H1 (cell line): ENCODE data around the gene PRPF31. TPM values are rescaled to one million over a fixed set of nuclear protein-coding genes. Genes with fewer than 3 reads are reported as not detected.

Source experiments
- polyA plus RNA-seq, 7 experiments: library from polyadenylated mRNA; depleted of rRNA in 3 of 7; stranded (reverse) in 5 of 7; unstranded in 2 of 7; fragments of >200 nt in 5 of 7; fragments of 200-250 nt in 2 of 7; gene quantifications; 1 replicate in 5 of 7; 2 replicates in 1 of 7; 4 replicates in 1 of 7; pipeline versions ENCODE4 v1.2.1 to v1.2.3, GENCODE V29; 2011 to 2013; ENCODE audit warnings: missing spikeins in 2 of 7, mixed read lengths in 2 of 7
- total RNA-seq: library from RNA; stranded (reverse); fragmentation: NEBNext Ultra II Directional; extraction: Animal tissue kit (Norgen Biotek cat#: 25700); gene quantifications from 2 replicates; pipeline ENCODE4 v1.2.1, GENCODE V29; 2021

PRPF31 gene
- total and polyA plus RNA-seq, 2 of the 8 experiments (the other 6 are each of a cell fraction or from before 2014, with no cell fraction given): 51.1 to 97.4 TPM

Other genes starting within 250 kb of the PRPF31 start
- gene MYADM, start 247.9 kb upstream of the PRPF31 start, total RNA-seq: 70.1 and 70.5 TPM in 2 replicates
- 74.2 and 122 TPM in 2 replicates for gene MYADM, start 247.9 kb upstream of the PRPF31 start, polyA plus RNA-seq (2011; rRNA removed)
- gene PRKCG, start 233.6 kb upstream of the PRPF31 start, total RNA-seq: 10.6 and 12.4 TPM in 2 replicates
- gene PRKCG, start 233.6 kb upstream of the PRPF31 start, polyA plus RNA-seq (2011; rRNA removed): 6.1 and 14.0 TPM in 2 replicates
- 28.9 and 29.9 TPM in 2 replicates for gene CACNG7, start 206.5 kb upstream of the PRPF31 start, total RNA-seq
- gene CACNG7, start 206.5 kb upstream of the PRPF31 start, polyA plus RNA-seq (2011; rRNA removed): 69.8 and 127 TPM in 2 replicates
- 4.5 and 5.7 TPM in 2 replicates for gene CACNG8, start 152.8 kb upstream of the PRPF31 start, total RNA-seq
- gene CACNG8, start 152.8 kb upstream of the PRPF31 start, polyA plus RNA-seq (2011; rRNA removed): 0.41 and 0.93 TPM in 2 replicates
- gene CACNG6, start 124.1 kb upstream of the PRPF31 start, total RNA-seq: 1.2 and 1.4 TPM in 2 replicates
- 1.6 and 2.9 TPM in 2 replicates for gene CACNG6, start 124.1 kb upstream of the PRPF31 start, polyA plus RNA-seq (2011; rRNA removed)
- 0.65 TPM in 1 of 2 replicates, not detected in the other for gene VSTM1, start 51.9 kb upstream of the PRPF31 start, total RNA-seq
- 0.12 and 0.17 TPM in 2 replicates for gene VSTM1, start 51.9 kb upstream of the PRPF31 start, polyA plus RNA-seq (2011; rRNA removed)
- not detected in 2 replicates for gene TARM1, start 34.4 kb upstream of the PRPF31 start, total RNA-seq
- gene TARM1, start 34.4 kb upstream of the PRPF31 start, polyA plus RNA-seq (2011; rRNA removed): not detected in 2 replicates
- 0.90 and 1.1 TPM in 2 replicates for gene OSCAR, start 15.0 kb upstream of the PRPF31 start, total RNA-seq
- 1.1 and 2.2 TPM in 2 replicates for gene OSCAR, start 15.0 kb upstream of the PRPF31 start, polyA plus RNA-seq (2011; rRNA removed)
- 175 and 177 TPM in 2 replicates for gene NDUFA3, start 12.9 kb upstream of the PRPF31 start, total RNA-seq
- gene NDUFA3, start 12.9 kb upstream of the PRPF31 start, polyA plus RNA-seq (2011; rRNA removed): 208 and 294 TPM in 2 replicates
- 17.7 TPM in 2 replicates for gene TFPT, start 97 bp upstream of the PRPF31 start, total RNA-seq
- gene TFPT, start 97 bp upstream of the PRPF31 start, polyA plus RNA-seq (2011; rRNA removed): 10.4 and 17.3 TPM in 2 replicates
- gene CNOT3, start 22.0 kb downstream of the PRPF31 start, total RNA-seq: 82.9 and 86.4 TPM in 2 replicates
- 21.2 and 44.0 TPM in 2 replicates for gene CNOT3, start 22.0 kb downstream of the PRPF31 start, polyA plus RNA-seq (2011; rRNA removed)
- gene LENG1, start 44.0 kb downstream of the PRPF31 start, total RNA-seq: 4.4 and 4.6 TPM in 2 replicates
- gene LENG1, start 44.0 kb downstream of the PRPF31 start, polyA plus RNA-seq (2011; rRNA removed): 1.2 and 1.5 TPM in 2 replicates
- 5.5 and 6.8 TPM in 2 replicates for gene TMC4, start 57.4 kb downstream of the PRPF31 start, total RNA-seq
- 6.3 and 12.8 TPM in 2 replicates for gene TMC4, start 57.4 kb downstream of the PRPF31 start, polyA plus RNA-seq (2011; rRNA removed)
- 90.9 and 103 TPM in 2 replicates for gene MBOAT7, start 73.8 kb downstream of the PRPF31 start, total RNA-seq
- gene MBOAT7, start 73.8 kb downstream of the PRPF31 start, polyA plus RNA-seq (2011; rRNA removed): 85.5 and 147 TPM in 2 replicates
- gene TSEN34, start 75.6 kb downstream of the PRPF31 start, total RNA-seq: 22.5 and 24.2 TPM in 2 replicates
- gene TSEN34, start 75.6 kb downstream of the PRPF31 start, polyA plus RNA-seq (2011; rRNA removed): 52.3 and 55.4 TPM in 2 replicates
- 1,609 and 1,661 TPM in 2 replicates for gene RPS9, start 85.1 kb downstream of the PRPF31 start, total RNA-seq
- 4,172 and 4,900 TPM in 2 replicates for gene RPS9, start 85.1 kb downstream of the PRPF31 start, polyA plus RNA-seq (2011; rRNA removed)
- not detected in 2 replicates for gene LILRB3, start 107.3 kb downstream of the PRPF31 start, total RNA-seq
- gene LILRB3, start 107.3 kb downstream of the PRPF31 start, polyA plus RNA-seq (2011; rRNA removed): not detected in 2 replicates
- not detected in 2 replicates for gene LILRA6, start 127.0 kb downstream of the PRPF31 start, total RNA-seq
- gene LILRA6, start 127.0 kb downstream of the PRPF31 start, polyA plus RNA-seq (2011; rRNA removed): not detected in 2 replicates
- not detected in 2 replicates for gene LILRB5, start 141.5 kb downstream of the PRPF31 start, total RNA-seq
- 0.05 and 0.06 TPM in 2 replicates for gene LILRB5, start 141.5 kb downstream of the PRPF31 start, polyA plus RNA-seq (2011; rRNA removed)
- not detected in 2 replicates for gene LILRB2, start 165.4 kb downstream of the PRPF31 start, total RNA-seq
- not detected in 2 replicates for gene LILRB2, start 165.4 kb downstream of the PRPF31 start, polyA plus RNA-seq (2011; rRNA removed)
- not detected in 2 replicates for gene LILRA5, start 197.4 kb downstream of the PRPF31 start, total RNA-seq
- gene LILRA5, start 197.4 kb downstream of the PRPF31 start, polyA plus RNA-seq (2011; rRNA removed): not detected in 2 replicates
- not detected in 2 replicates for gene LILRA4, start 223.4 kb downstream of the PRPF31 start, total RNA-seq
- not detected in 2 replicates for gene LILRA4, start 223.4 kb downstream of the PRPF31 start, polyA plus RNA-seq (2011; rRNA removed)
- gene LAIR1, start 249.2 kb downstream of the PRPF31 start, total RNA-seq: not detected in 2 replicates
- gene LAIR1, start 249.2 kb downstream of the PRPF31 start, polyA plus RNA-seq (2011; rRNA removed): 0.13 and 0.18 TPM in 2 replicates